CD14-positive monocyte (primary cell): Measurements from ENCODE around the gene SLC25A30. TPM values are rescaled to one million over a fixed set of nuclear protein-coding genes. Genes with fewer than 3 reads are reported as not detected.
"Not testable (repeated sequence)": the region's sequence is repeated elsewhere in the genome, so short reads cannot be mapped to it uniquely, and the experiment has no call there.

Experiments used
- DNase-seq, 3 donors: peaks; one replicate each; pipeline ENCODE4 v3.0.0-alpha.2; 2011 to 2022
- H2AFZ ChIP-seq: 2 replicates; pipeline ENCODE4 v1.6.0; 2012; ENCODE audit warnings: mild to moderate bottlenecking, low read depth, low read length, inconsistent platforms; ENCODE audit not compliant: insufficient read depth, poor library complexity, severe bottlenecking
- H3K27ac ChIP-seq, 2 donors: 1 replicate in 1 of 2; 2 replicates in 1 of 2; pipeline ENCODE4 v1.5.1; 2012 to 2013; ENCODE audit warnings: low read length in 2 of 2, control low read depth in 1 of 2, inconsistent platforms in 1 of 2, low read depth in 1 of 2, mild to moderate bottlenecking in 1 of 2
- H3K27me3 ChIP-seq, 2 donors: one replicate each; pipeline versions ENCODE4 v1.6.0 to v1.6.1; 2011 to 2013; ENCODE audit warnings: low read length in 2 of 2; ENCODE audit not compliant: control insufficient read depth in 2 of 2, insufficient read depth in 2 of 2
- H3K36me3 ChIP-seq, 2 donors: replicated peaks in 1 of 2; 1 replicate in 1 of 2; 2 replicates in 1 of 2; pipeline versions ENCODE4 v1.5.1 to v1.6.1; 2012 to 2013; ENCODE audit warnings: low read length in 2 of 2, control low read depth in 1 of 2, inconsistent platforms in 1 of 2, mild to moderate bottlenecking in 1 of 2; ENCODE audit not compliant: insufficient read depth in 2 of 2, control insufficient read depth in 1 of 2
- H3K4me1 ChIP-seq, 2 donors: 1 replicate in 1 of 2; 2 replicates in 1 of 2; pipeline versions ENCODE4 v1.5.1 to v1.6.1; 2012 to 2013; ENCODE audit warnings: low read length in 2 of 2, control low read depth in 1 of 2, inconsistent platforms in 1 of 2, mild to moderate bottlenecking in 1 of 2, moderate library complexity in 1 of 2; ENCODE audit not compliant: insufficient read depth in 2 of 2, control insufficient read depth in 1 of 2
- H3K4me2 ChIP-seq: replicated peaks from 2 replicates; pipeline ENCODE3; 2012; ENCODE audit warnings: low read length, moderate library complexity, mild to moderate bottlenecking; ENCODE audit not compliant: poor library complexity, severe bottlenecking; ENCODE audit errors: extremely low read depth
- H3K4me3 ChIP-seq, 3 experiments: fragments of 200-600 bp in 1 of 3; sonication (generic) in 1 of 3; replicated peaks in 1 of 3; 1 replicate in 2 of 3; 2 replicates in 1 of 3; pipeline ENCODE4 v1.5.1; 2011 to 2013; ENCODE audit warnings: low read length in 3 of 3, mild to moderate bottlenecking in 3 of 3, control low read depth in 2 of 3, low read depth in 2 of 3, inconsistent platforms in 1 of 3, moderate library complexity in 1 of 3
- H3K79me2 ChIP-seq: 2 replicates; pipeline ENCODE4 v1.6.0; 2012; ENCODE audit warnings: mild to moderate bottlenecking, control low read depth, inconsistent platforms, low read length, moderate library complexity; ENCODE audit not compliant: insufficient read depth
- H3K9ac ChIP-seq: 2 replicates; pipeline ENCODE4 v1.6.0; 2017; ENCODE audit warnings: low read length, mild to moderate bottlenecking; ENCODE audit not compliant: insufficient read depth, poor library complexity, severe bottlenecking
- H3K9me3 ChIP-seq, 2 donors: replicated peaks in 1 of 2; 1 replicate in 1 of 2; 2 replicates in 1 of 2; pipeline versions ENCODE4 v1.5.1 to v1.6.1; 2012 to 2013; ENCODE audit warnings: low read length in 2 of 2, control low read depth in 1 of 2; ENCODE audit not compliant: control insufficient read depth in 1 of 2, insufficient read depth in 1 of 2
- H4K20me1 ChIP-seq: 2 replicates; pipeline ENCODE4 v1.6.0; 2012; ENCODE audit warnings: mild to moderate bottlenecking, low read length, control low read depth, moderate library complexity; ENCODE audit not compliant: insufficient read depth
- H3K27ac Mint-ChIP-seq, 7 donors: one replicate each; pipeline ENCODE4 v1.8.0; 2020; ENCODE audit warnings: mild to moderate bottlenecking in 7 of 7, mixed read lengths in 7 of 7, moderate library complexity in 6 of 7, inconsistent platforms in 2 of 7
- H3K27me3 Mint-ChIP-seq, 3 donors: one replicate each; pipeline ENCODE4 v1.8.0; 2021 to 2022; ENCODE audit warnings: low read depth in 3 of 3, mild to moderate bottlenecking in 3 of 3, mixed read lengths in 3 of 3, moderate library complexity in 3 of 3, inconsistent platforms in 1 of 3
- H3K36me3 Mint-ChIP-seq, 2 donors: one replicate each; pipeline ENCODE4 v1.8.0; 2020; ENCODE audit warnings: mixed read lengths in 2 of 2, inconsistent platforms in 1 of 2, mild to moderate bottlenecking in 1 of 2
- H3K4me1 Mint-ChIP-seq: one replicate; pipeline ENCODE4 v1.8.0; 2020; ENCODE audit warnings: mild to moderate bottlenecking, mixed read lengths
- H3K4me3 Mint-ChIP-seq, 2 donors: one replicate each; pipeline ENCODE4 v1.8.0; 2020; ENCODE audit warnings: mild to moderate bottlenecking in 2 of 2, mixed read lengths in 2 of 2, moderate library complexity in 1 of 2
- H3K9me3 Mint-ChIP-seq, 7 donors: one replicate each; pipeline ENCODE4 v1.8.0; 2020 to 2022; ENCODE audit warnings: mixed read lengths in 7 of 7, mild to moderate bottlenecking in 6 of 7, moderate library complexity in 6 of 7, inconsistent platforms in 2 of 7
- WGBS: methylation state at CpG from one replicate; pipeline ENCODE4 v1.1.5; 2013; ENCODE audit warnings: missing lambda C conversion rate; ENCODE audit not compliant: insufficient coverage; 5-methylcytosine and 5-hydroxymethylcytosine counted together
- intact Hi-C, 2 donors: fragments of 100-400 bp; cut with micrococcal nuclease; formaldehyde crosslinking; loops; one replicate each; pipeline versions ENCODE4 v1.15.0 to v1.15.1; 2023
- polyA plus RNA-seq, 3 donors: library from polyadenylated mRNA; depleted of rRNA in 1 of 3; unstranded in 2 of 3; stranded (reverse) in 1 of 3; fragments of 300-500 nt in 2 of 3; fragments of >200 nt in 1 of 3; fragmentation: Illumina TruSeq in 2 of 3; gene quantifications; 1 replicate in 2 of 3; 2 replicates in 1 of 3; pipeline ENCODE4 v1.2.3, GENCODE V29; 2012 to 2021
- TF ChIP-seq, protein P1 (sequence below): fragments of 200-600 bp; IDR thresholded peaks from one replicate; pipeline ENCODE4 v1.8.0; 2022; ENCODE audit warnings: antibody characterized with exemption, mild to moderate bottlenecking

Gene SLC25A30
- polyA plus RNA-seq, 3 donors: 0.92 to 14.0 (median 2.3) TPM

DNA sequence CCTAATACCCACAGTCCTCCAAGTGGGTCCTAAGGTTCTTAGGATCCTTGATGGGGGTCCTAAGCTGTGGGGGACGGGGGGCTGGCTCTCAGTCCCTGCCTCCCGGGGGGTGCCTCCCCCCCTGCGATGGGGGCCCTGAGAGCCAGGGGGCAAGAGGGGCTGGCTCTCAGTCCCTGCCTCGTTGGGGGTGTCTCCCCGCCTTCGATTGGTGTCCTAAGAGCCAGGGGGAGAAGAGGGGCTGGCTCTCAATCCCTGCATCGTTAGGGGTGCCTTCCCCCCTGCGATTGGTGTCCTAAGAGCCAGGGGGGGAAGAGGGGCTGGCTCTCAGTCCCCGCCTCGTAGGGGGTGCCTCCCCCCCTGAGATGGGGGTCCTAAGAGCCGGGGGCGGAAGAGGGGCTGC lies 37.0 kb downstream of the SLC25A30 start:
- no peaks in the 10 kb centered on the region for H3K4me1 ChIP-seq
- Mint-ChIP-seq H3K27ac (no peak overlapping the region), H3K36me3 (no peaks in the 10 kb centered on the region), H3K9me3 (no peaks in the 10 kb centered on the region), H3K27me3 (peaks cover 0 to 1% (median 0%) of the 10 kb centered on the region in 3 donors), H3K4me3 (no peak overlapping the region), H3K4me1 (no peaks in the 10 kb centered on the region)
- intact Hi-C loops: no loop called here
- H3K9ac ChIP-seq: no peak overlapping the region
- no peaks in the 10 kb centered on the region for H3K9me3 ChIP-seq
- H4K20me1 ChIP-seq: no peaks in the 10 kb centered on the region
- H3K27ac ChIP-seq: no peak overlapping the region
- TF ChIP-seq, protein P1, sequence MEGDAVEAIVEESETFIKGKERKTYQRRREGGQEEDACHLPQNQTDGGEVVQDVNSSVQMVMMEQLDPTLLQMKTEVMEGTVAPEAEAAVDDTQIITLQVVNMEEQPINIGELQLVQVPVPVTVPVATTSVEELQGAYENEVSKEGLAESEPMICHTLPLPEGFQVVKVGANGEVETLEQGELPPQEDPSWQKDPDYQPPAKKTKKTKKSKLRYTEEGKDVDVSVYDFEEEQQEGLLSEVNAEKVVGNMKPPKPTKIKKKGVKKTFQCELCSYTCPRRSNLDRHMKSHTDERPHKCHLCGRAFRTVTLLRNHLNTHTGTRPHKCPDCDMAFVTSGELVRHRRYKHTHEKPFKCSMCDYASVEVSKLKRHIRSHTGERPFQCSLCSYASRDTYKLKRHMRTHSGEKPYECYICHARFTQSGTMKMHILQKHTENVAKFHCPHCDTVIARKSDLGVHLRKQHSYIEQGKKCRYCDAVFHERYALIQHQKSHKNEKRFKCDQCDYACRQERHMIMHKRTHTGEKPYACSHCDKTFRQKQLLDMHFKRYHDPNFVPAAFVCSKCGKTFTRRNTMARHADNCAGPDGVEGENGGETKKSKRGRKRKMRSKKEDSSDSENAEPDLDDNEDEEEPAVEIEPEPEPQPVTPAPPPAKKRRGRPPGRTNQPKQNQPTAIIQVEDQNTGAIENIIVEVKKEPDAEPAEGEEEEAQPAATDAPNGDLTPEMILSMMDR: no peak
- no peaks in the 10 kb centered on the region for H3K79me2 ChIP-seq
- DNase-seq: no peak
- no CpG with 5 or more reads among the region's 12 CpGs for WGBS
- H3K27me3 ChIP-seq: no peaks in the 10 kb centered on the region
- no peak overlapping the region for H3K4me2 ChIP-seq
- H2AFZ ChIP-seq: no peak overlapping the region
- no peak overlapping the region for H3K4me3 ChIP-seq
- H3K36me3 ChIP-seq: no peaks in the 10 kb centered on the region

DNA sequence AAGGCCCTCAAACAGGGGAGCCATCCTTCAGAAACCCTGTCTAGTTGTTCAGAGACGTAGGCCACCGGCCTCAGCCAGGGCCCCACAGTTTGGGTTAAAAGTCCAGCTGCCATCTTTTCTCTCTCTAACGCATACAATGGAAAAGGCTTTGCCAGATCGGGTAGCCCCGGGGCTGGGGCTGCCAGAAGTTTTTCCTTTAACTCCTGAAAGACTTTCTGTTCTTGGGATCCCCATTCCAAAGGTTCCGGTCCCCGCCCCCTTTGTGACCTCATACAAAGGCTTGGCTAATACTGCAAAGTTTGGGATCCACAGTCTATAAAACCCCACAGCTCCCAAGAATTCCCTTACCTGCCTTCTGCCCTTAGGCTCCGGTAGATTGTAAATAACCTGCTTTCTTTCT lies 37.5 kb downstream of the SLC25A30 start:
- intact Hi-C loops, H3K9me3 Mint-ChIP-seq, H3K9ac ChIP-seq, H4K20me1 ChIP-seq, H3K9me3 ChIP-seq, H3K27me3 Mint-ChIP-seq, H3K4me1 ChIP-seq, DNase-seq, H2AFZ ChIP-seq, H3K36me3 ChIP-seq, H3K27me3 ChIP-seq, H3K27ac Mint-ChIP-seq, H3K36me3 Mint-ChIP-seq, H3K4me3 Mint-ChIP-seq, H3K27ac ChIP-seq, H3K4me2 ChIP-seq, H3K4me1 Mint-ChIP-seq, H3K4me3 ChIP-seq, H3K79me2 ChIP-seq: not testable (repeated sequence)
- WGBS: 98% methylated on average over 5 of the region's 8 CpGs

DNA sequence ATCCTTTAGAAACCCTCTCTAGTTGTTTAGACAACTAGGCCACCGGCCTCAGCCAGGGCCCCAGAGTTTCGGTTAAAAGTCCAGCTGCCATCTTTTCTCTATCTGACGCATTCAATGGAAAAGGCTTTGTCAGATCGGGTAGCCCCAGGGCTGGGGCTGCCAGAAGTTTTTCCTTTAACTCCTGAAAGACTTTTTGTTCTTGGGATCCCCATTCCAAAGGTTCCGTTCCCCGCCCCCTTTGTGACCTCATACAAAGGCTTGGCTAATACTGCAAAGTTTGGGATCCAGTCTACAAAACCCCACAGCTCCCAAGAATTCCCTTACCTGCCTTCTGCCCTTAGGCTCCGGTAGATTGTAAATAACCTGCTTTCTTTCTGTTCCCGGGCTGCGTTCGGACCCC lies 38.7 kb downstream of the SLC25A30 start:
- H4K20me1 ChIP-seq, H3K27ac ChIP-seq, H3K27ac Mint-ChIP-seq, H3K4me3 ChIP-seq, H3K79me2 ChIP-seq, H3K4me2 ChIP-seq, H3K4me3 Mint-ChIP-seq, DNase-seq, H3K27me3 Mint-ChIP-seq, H3K4me1 Mint-ChIP-seq, H3K4me1 ChIP-seq, H3K9me3 ChIP-seq, H2AFZ ChIP-seq, H3K36me3 ChIP-seq, H3K27me3 ChIP-seq, H3K36me3 Mint-ChIP-seq, H3K9me3 Mint-ChIP-seq, H3K9ac ChIP-seq: not testable (repeated sequence)
- 99% methylated on average over 6 of the region's 10 CpGs for WGBS
- intact Hi-C loops: loop anchor here in 1 of 2 donors (2.0 to 10.0 kb wide), 2 partner anchors 13 to 335 kb away; no protein-coding TSS in a partner anchor

DNA sequence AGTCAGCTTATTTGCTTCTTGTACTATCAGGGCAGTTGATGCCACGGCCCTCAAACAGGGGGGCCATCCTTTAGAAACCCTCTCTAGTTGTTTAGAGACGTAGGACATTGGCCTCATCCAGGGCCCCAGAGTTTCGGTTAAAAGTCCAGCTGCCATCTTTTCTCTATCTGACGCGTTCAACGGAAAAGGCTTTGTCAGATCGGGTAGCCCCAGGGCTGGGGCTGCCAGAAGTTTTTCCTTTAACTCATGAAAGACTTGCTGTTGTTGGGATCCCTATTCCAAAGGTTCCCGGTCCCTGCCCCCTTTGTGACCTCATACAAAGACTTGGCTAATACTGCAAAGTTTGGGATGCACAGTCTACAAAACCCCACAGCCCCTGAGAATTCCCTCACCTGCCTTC lies 39.4 kb downstream of the SLC25A30 start:
- not testable (repeated sequence) for H3K9me3 Mint-ChIP-seq, H3K27ac ChIP-seq, H3K4me3 ChIP-seq, H2AFZ ChIP-seq, H3K9ac ChIP-seq, H3K79me2 ChIP-seq, H3K36me3 Mint-ChIP-seq, H4K20me1 ChIP-seq, H3K27me3 ChIP-seq, H3K4me1 Mint-ChIP-seq, H3K27ac Mint-ChIP-seq, H3K9me3 ChIP-seq, H3K27me3 Mint-ChIP-seq, DNase-seq, H3K36me3 ChIP-seq, H3K4me1 ChIP-seq, H3K4me2 ChIP-seq, H3K4me3 Mint-ChIP-seq
- 98% methylated on average over 7 of the region's 8 CpGs for WGBS
- intact Hi-C loops: loop anchor here in 1 of 2 donors (2.0 to 10.0 kb wide), 2 partner anchors 14 to 334 kb away; no protein-coding TSS in a partner anchor
